H1 (cell line): ENCODE data around the gene TMC3. TPM values are rescaled to one million over a fixed set of nuclear protein-coding genes. Genes with fewer than 3 reads are reported as not detected.

Experiments used
- CTCF ChIA-PET: fragments of 300-600 bp; sonication (Branson Sonifier 250); formaldehyde crosslinking; loops from one replicate; lab custom pipeline; 2021; ENCODE audit not compliant: partially characterized antibody; lab: Charles Lee
- POLR2A ChIA-PET: fragments of 300-600 bp; sonication (Branson Sonifier 250); formaldehyde crosslinking; loops from one replicate; lab custom pipeline; 2021; ENCODE audit warnings: inconsistent platforms; ENCODE audit not compliant: partially characterized antibody; lab: Charles Lee
- DNase-seq, 2 experiments: peaks; one replicate each; pipeline versions ENCODE4 v3.0.0 to v3.0.0-alpha.2; 2010 to 2022; ENCODE audit warnings: low spot score in 2 of 2, low read depth in 1 of 2, mixed read lengths in 1 of 2
- FAIRE-seq: peaks from 2 replicates; lab custom pipeline; 2011; peaks lifted over from hg19 to GRCh38; lab: Jason Lieb, UNC
- H2AFZ ChIP-seq: 2 replicates; pipeline ENCODE4 v1.8.1; 2012; ENCODE audit warnings: low read length, inconsistent platforms
- H2AK5ac ChIP-seq: 2 replicates; pipeline ENCODE4 v1.6.1; 2013; ENCODE audit warnings: low read depth, low read length
- H2BK120ac ChIP-seq: replicated peaks from 2 replicates; pipeline ENCODE3; 2013; ENCODE audit warnings: low read depth, low read length, inconsistent platforms
- H2BK12ac ChIP-seq: 2 replicates; pipeline ENCODE4 v1.6.1; 2013; ENCODE audit warnings: low read depth, low read length
- H2BK15ac ChIP-seq: 2 replicates; pipeline ENCODE4 v1.6.1; 2013; ENCODE audit warnings: low read length
- H2BK20ac ChIP-seq: 2 replicates; pipeline ENCODE4 v1.6.1; 2013; ENCODE audit warnings: low read length
- H2BK5ac ChIP-seq: 2 replicates; pipeline ENCODE4 v1.6.1; 2013; ENCODE audit warnings: low read depth, low read length
- H3K14ac ChIP-seq: 2 replicates; pipeline ENCODE4 v1.6.1; 2013; ENCODE audit warnings: inconsistent platforms; ENCODE audit not compliant: insufficient read length
- H3K18ac ChIP-seq: 2 replicates; pipeline ENCODE4 v1.6.1; 2013; ENCODE audit warnings: low read length; ENCODE audit errors: extremely low read depth
- H3K23ac ChIP-seq: 2 replicates; pipeline ENCODE4 v1.6.1; 2013; ENCODE audit warnings: inconsistent platforms; ENCODE audit not compliant: insufficient read length
- H3K23me2 ChIP-seq: 2 replicates; pipeline ENCODE4 v1.6.1; 2013; ENCODE audit warnings: low read depth, low read length
- H3K27ac ChIP-seq: 2 replicates; pipeline ENCODE4 v1.6.1; 2011; ENCODE audit warnings: low read depth, low read length, inconsistent platforms
- H3K27me3 ChIP-seq, 4 experiments: replicated peaks in 1 of 4; 1 replicate in 1 of 4; 2 replicates in 3 of 4; pipeline versions ENCODE4 v1.6.1 to v1.8.1; 2011 to 2013; ENCODE audit warnings: low read length in 3 of 4, mild to moderate bottlenecking in 3 of 4, inconsistent platforms in 2 of 4, mixed read lengths in 2 of 4, moderate library complexity in 1 of 4; ENCODE audit not compliant: control insufficient read depth in 3 of 4, insufficient read depth in 3 of 4; ENCODE audit errors: extremely low read depth in 1 of 4
- H3K36me3 ChIP-seq, 4 experiments: 2 replicates each; pipeline versions ENCODE4 v1.6.1 to v1.8.1; 2011 to 2013; ENCODE audit warnings: mild to moderate bottlenecking in 4 of 4, low read length in 3 of 4, moderate library complexity in 2 of 4, control low read depth in 1 of 4, inconsistent platforms in 1 of 4; ENCODE audit not compliant: insufficient read depth in 4 of 4, control insufficient read depth in 2 of 4
- H3K4ac ChIP-seq: replicated peaks from 2 replicates; pipeline ENCODE3; 2013; ENCODE audit warnings: low read length, low read depth, mixed read lengths, inconsistent platforms; ENCODE audit not compliant: insufficient read length
- H3K4me1 ChIP-seq, 4 experiments: replicated peaks in 1 of 4; 1 replicate in 1 of 4; 2 replicates in 3 of 4; pipeline versions ENCODE4 v1.6.1 to v1.8.1; 2011 to 2013; ENCODE audit warnings: low read length in 3 of 4, inconsistent platforms in 2 of 4, mixed read lengths in 1 of 4; ENCODE audit not compliant: insufficient read depth in 4 of 4, control insufficient read depth in 3 of 4
- H3K4me2 ChIP-seq, 2 experiments: 2 replicates each; pipeline versions ENCODE4 v1.6.1 to v1.8.1; 2011 to 2013; ENCODE audit warnings: low read depth in 2 of 2, low read length in 2 of 2, control low read depth in 1 of 2, inconsistent platforms in 1 of 2, mild to moderate bottlenecking in 1 of 2; ENCODE audit not compliant: insufficient read depth in 1 of 2
- H3K4me3 ChIP-seq, 4 experiments: fragments of 200-600, 300-600 bp in 1 of 4; sonication (generic), shearing (Covaris generic), sonication (Bioruptor Twin) in 1 of 4; 2 replicates each; pipeline versions ENCODE4 v1.5.1 to v1.8.1; 2011 to 2016; ENCODE audit warnings: low read length in 4 of 4, low read depth in 3 of 4, control low read depth in 2 of 4, inconsistent platforms in 2 of 4, mild to moderate bottlenecking in 2 of 4, mixed read lengths in 1 of 4, moderate library complexity in 1 of 4; ENCODE audit not compliant: insufficient read depth in 2 of 4; ENCODE audit errors: extremely low read depth in 1 of 4
- H3K56ac ChIP-seq: replicated peaks from 2 replicates; pipeline ENCODE3; 2013; ENCODE audit warnings: low read depth, mild to moderate bottlenecking, mixed read lengths, low read length, inconsistent platforms; ENCODE audit not compliant: insufficient read length
- H3K79me1 ChIP-seq: 2 replicates; pipeline ENCODE4 v1.6.1; 2013; ENCODE audit warnings: low read depth, low read length, control low read depth
- H3K79me2 ChIP-seq, 2 experiments: 2 replicates each; pipeline versions ENCODE4 v1.6.1 to v1.8.1; 2012 to 2013; ENCODE audit warnings: low read length in 2 of 2, mild to moderate bottlenecking in 2 of 2, inconsistent platforms in 1 of 2; ENCODE audit not compliant: insufficient read depth in 2 of 2, control insufficient read depth in 1 of 2
- H3K9ac ChIP-seq, 4 experiments: replicated peaks in 1 of 4; 1 replicate in 1 of 4; 2 replicates in 3 of 4; pipeline versions ENCODE4 v1.6.1 to v1.8.1; 2011 to 2013; ENCODE audit warnings: low read depth in 3 of 4, low read length in 3 of 4, control low read depth in 2 of 4, mild to moderate bottlenecking in 2 of 4, moderate library complexity in 2 of 4, inconsistent platforms in 1 of 4; ENCODE audit errors: extremely low read depth in 1 of 4
- H3K9me3 ChIP-seq, 2 experiments: 2 replicates each; pipeline versions ENCODE4 v1.6.1 to v1.8.1; 2012 to 2013; ENCODE audit warnings: mild to moderate bottlenecking in 2 of 2, moderate library complexity in 2 of 2, control low read depth in 1 of 2, inconsistent platforms in 1 of 2, low read depth in 1 of 2, low read length in 1 of 2, mixed read lengths in 1 of 2; ENCODE audit not compliant: insufficient read depth in 2 of 2
- H4K20me1 ChIP-seq, 2 experiments: replicated peaks in 1 of 2; 2 replicates each; pipeline versions ENCODE3 to v1.8.1; 2011 to 2013; ENCODE audit warnings: inconsistent platforms in 2 of 2, low read length in 2 of 2, mild to moderate bottlenecking in 1 of 2; ENCODE audit not compliant: insufficient read depth in 2 of 2, control insufficient read depth in 1 of 2
- H4K5ac ChIP-seq: 2 replicates; pipeline ENCODE4 v1.6.1; 2013; ENCODE audit warnings: low read length, low read depth, mixed read lengths, inconsistent platforms; ENCODE audit not compliant: insufficient read length
- H4K8ac ChIP-seq: 2 replicates; pipeline ENCODE4 v1.8.0; 2013; ENCODE audit warnings: mild to moderate bottlenecking, moderate library complexity, low read length, inconsistent platforms; ENCODE audit not compliant: insufficient read depth; ENCODE audit errors: extremely low read depth
- H4K91ac ChIP-seq: replicated peaks from 2 replicates; pipeline ENCODE3; 2013; ENCODE audit warnings: low read length, mixed read lengths, inconsistent platforms; ENCODE audit not compliant: insufficient read length
- BACH1 ChIP-seq: IDR thresholded peaks from 2 replicates; pipeline ENCODE4 v1.6.1; 2012; ENCODE audit warnings: low read length, improper control_type of control experiment
- KDM4A ChIP-seq: IDR thresholded peaks from one replicate; pipeline ENCODE4 v1.7.1; 2012; ENCODE audit warnings: low read depth, mild to moderate bottlenecking, moderate library complexity, low read length, inconsistent platforms; ENCODE audit not compliant: severe bottlenecking
- PHF8 ChIP-seq: fragments of 200-600 bp; sonication (generic); conservative IDR thresholded peaks from 2 replicates; pipeline ENCODE4 v1.7.1; 2012; ENCODE audit warnings: low read depth, mild to moderate bottlenecking, inconsistent platforms, low read length, moderate library complexity
- POLR2A ChIP-seq, 2 experiments: IDR thresholded peaks; 1 replicate in 1 of 2; 2 replicates in 1 of 2; pipeline ENCODE4 v1.6.1; 2011; ENCODE audit warnings: low read depth in 2 of 2, low read length in 2 of 2, mild to moderate bottlenecking in 2 of 2; ENCODE audit errors: control extremely low read depth in 1 of 2
- RBBP5 ChIP-seq: IDR thresholded peaks from 2 replicates; pipeline ENCODE4 v1.7.1; 2012; ENCODE audit warnings: low read depth, mild to moderate bottlenecking, inconsistent platforms, low read length, moderate library complexity, borderline replicate concordance
- SIRT6 ChIP-seq: IDR thresholded peaks from one replicate; pipeline ENCODE4 v1.7.1; 2012; ENCODE audit warnings: low read length, inconsistent platforms
- SP4 ChIP-seq: IDR thresholded peaks from 2 replicates; pipeline ENCODE4 v1.6.1; 2012; ENCODE audit warnings: low read length, inconsistent platforms
- TAF7 ChIP-seq: optimal IDR thresholded peaks from 2 replicates; pipeline ENCODE3; 2011; ENCODE audit warnings: low read depth, mild to moderate bottlenecking, inconsistent platforms, low read length, moderate library complexity, borderline replicate concordance
- YY1 ChIP-seq: IDR thresholded peaks from 2 replicates; pipeline ENCODE4 v1.6.1; 2011; ENCODE audit warnings: low read depth, mild to moderate bottlenecking, low read length
- WGBS, 2 experiments: shearing (Covaris generic) in 1 of 2; methylation state at CpG; one replicate each; pipeline versions ENCODE4 v1.1.6 to v1.1.7; 2013 to 2015; ENCODE audit warnings: low lambda C conversion rate in 2 of 2, mixed read lengths in 2 of 2, inconsistent platforms in 1 of 2, low coverage in 1 of 2, missing lambda C conversion rate in 1 of 2; ENCODE audit not compliant: insufficient replicate concordance in 2 of 2, insufficient coverage in 1 of 2, insufficient read length in 1 of 2; ENCODE audit errors: extremely low coverage in 1 of 2, missing lambda C conversion rate in 1 of 2; 5-methylcytosine and 5-hydroxymethylcytosine counted together
- polyA plus RNA-seq, 7 experiments: library from polyadenylated mRNA; depleted of rRNA in 3 of 7; stranded (reverse) in 5 of 7; unstranded in 2 of 7; fragments of >200 nt in 5 of 7; fragments of 200-250 nt in 2 of 7; gene quantifications; 1 replicate in 5 of 7; 2 replicates in 1 of 7; 4 replicates in 1 of 7; pipeline versions ENCODE4 v1.2.1 to v1.2.3, GENCODE V29; 2011 to 2013; ENCODE audit warnings: missing spikeins in 2 of 7, mixed read lengths in 2 of 7
- total RNA-seq: library from RNA; stranded (reverse); fragmentation: NEBNext Ultra II Directional; extraction: Animal tissue kit (Norgen Biotek cat#: 25700); gene quantifications from 2 replicates; pipeline ENCODE4 v1.2.1, GENCODE V29; 2021
- TF ChIP-seq, protein P1 (sequence below): IDR thresholded peaks from 2 replicates; pipeline ENCODE4 v1.6.1; 2012; ENCODE audit warnings: inconsistent platforms

TMC3 gene
- total and polyA plus RNA-seq, 2 of the 8 experiments (the other 6 are each of a cell fraction or from before 2014, with no cell fraction given) = not detected

DNA sequence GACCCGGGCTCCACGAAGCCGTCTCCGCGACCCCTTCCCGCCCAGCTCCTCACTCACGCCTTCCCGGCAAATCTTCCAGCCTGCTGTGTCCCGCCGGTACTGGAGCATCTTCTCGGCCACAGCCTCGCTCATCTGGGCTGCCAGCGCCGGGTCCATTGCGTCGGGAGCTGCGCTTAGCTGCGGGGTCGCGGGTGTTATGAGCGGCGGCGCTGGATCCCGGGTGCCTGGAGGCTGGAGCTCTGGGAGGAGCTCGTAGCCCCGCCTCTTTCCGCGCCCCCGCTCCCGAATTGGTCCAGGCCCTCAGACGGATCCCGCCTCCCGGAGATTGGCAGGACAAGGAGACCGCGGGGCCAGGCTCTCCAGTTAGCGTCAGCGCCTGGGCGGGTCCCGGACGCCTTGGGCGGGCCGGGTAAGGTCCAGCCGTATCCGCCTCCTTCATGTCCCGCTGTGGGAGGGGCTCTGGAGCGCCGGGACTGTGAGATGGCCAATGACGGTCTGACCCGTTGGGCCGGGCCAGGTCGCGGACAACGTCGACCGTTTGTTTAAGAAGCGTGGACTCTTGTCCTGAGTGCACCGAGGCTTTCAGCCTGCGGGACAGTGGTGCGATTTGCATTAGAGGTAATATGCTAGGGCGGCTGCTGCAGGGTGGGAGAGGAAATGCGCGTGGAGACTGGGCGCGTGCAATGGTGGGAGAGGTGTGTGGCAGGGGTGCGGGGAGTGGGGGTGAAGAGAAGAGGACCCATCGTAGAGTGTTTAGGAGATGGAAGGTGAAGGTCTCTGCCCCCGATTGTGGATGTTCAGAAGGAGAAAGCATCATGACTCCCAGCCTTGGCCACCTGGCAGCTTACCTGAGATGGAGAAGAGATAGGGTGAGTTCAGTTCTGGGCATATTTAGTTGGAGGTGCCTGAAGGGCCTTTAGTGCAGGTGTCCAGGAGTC lies 49.8 kb downstream of the TMC3 start, which contains the start of gene STARD5:
Gene STARD5, minus strand, starts transcription at position 198 of the 938 bp plus-strand sequence. Its CDS starts 42 bp downstream, at position 156.
- CTCF ChIA-PET = interaction anchor here (0.8 to 1.6 kb wide), 6 partner anchors 9 to 293 kb away, joined by 3 to 6 read pairs (median 4); no protein-coding TSS in a partner anchor
- H3K14ac ChIP-seq = no peak within 1 kb of the TSS
- peak within 1 kb of the TSS; percentile 72 to 92 for H3K4me2 ChIP-seq
- peak within 1 kb of the TSS; percentile 72 to 85 (median 75) for H3K4me3 ChIP-seq
- H3K23me2 ChIP-seq = peaks cover 6% of the 10 kb centered on the region; the same call in 1 of the 2 replicates
- FAIRE-seq (no peak), DNase-seq (peak; percentile 90 to 98)
- H3K27ac ChIP-seq = no peak within 1 kb of the TSS
- H3K27me3 ChIP-seq = 0 out of 7 replicates have a peak, but pooled peaks cover 0 to 3% (median 0%) of the 10 kb centered on the region in 4 experiments
- H3K4me1 ChIP-seq = peaks cover 0 to 8% (median under 1%) of the 10 kb centered on the region in 4 experiments; a peak in 4 of 7 replicates
- no peak within 1 kb of the TSS; the same call in 1 of the 2 replicates for H2BK5ac ChIP-seq
- no peak within 1 kb of the TSS for H2BK20ac ChIP-seq
- H4K8ac ChIP-seq = peak within 1 kb of the TSS; percentile 82; the same call in 1 of the 2 replicates
- no peaks in the 10 kb centered on the region for H3K79me1 ChIP-seq
- no peak within 1 kb of the TSS for H3K23ac ChIP-seq
- peaks cover 0 to 1% of the 10 kb centered on the region in 2 experiments for H4K20me1 ChIP-seq
- H2AFZ ChIP-seq = peak within 1 kb of the TSS; percentile 97
- no peak within 1 kb of the TSS for H2BK120ac ChIP-seq
- no peak within 1 kb of the TSS for H4K5ac ChIP-seq
- H4K91ac ChIP-seq = peak within 1 kb of the TSS; percentile 55
- H3K18ac ChIP-seq = peak within 1 kb of the TSS; percentile 98
- H3K56ac ChIP-seq = no peak within 1 kb of the TSS
- POLR2A ChIA-PET = interaction anchor here (0.6 to 2.7 kb wide), 13 partner anchors 9 to 57 kb away, joined by 3 to 9 read pairs (median 3); no protein-coding TSS in a partner anchor
- H3K36me3 ChIP-seq = no peaks in the 10 kb centered on the region; a peak in 2 of 8 replicates
- H3K4ac ChIP-seq = peak within 1 kb of the TSS; percentile 71
- WGBS, 2 experiments = 4% methylated on average over 58 of the region's 67 CpGs; no CpG with 5 or more reads in 1 of the 2 experiments
- peak within 1 kb of the TSS; percentile 67; the same call in 1 of the 2 replicates for H2BK15ac ChIP-seq
- 0 out of 2 replicates have a peak within 1 kb of the TSS, but pooled peaks have one; percentile 20 for H2BK12ac ChIP-seq
- H3K9me3 ChIP-seq = no peaks in the 10 kb centered on the region
- peak within 1 kb of the TSS; percentile 56 to 80 (median 79) for H3K9ac ChIP-seq
- H3K79me2 ChIP-seq = no peaks in the 10 kb centered on the region
- no peak within 1 kb of the TSS for H2AK5ac ChIP-seq
- TF ChIP-seq, protein P1, sequence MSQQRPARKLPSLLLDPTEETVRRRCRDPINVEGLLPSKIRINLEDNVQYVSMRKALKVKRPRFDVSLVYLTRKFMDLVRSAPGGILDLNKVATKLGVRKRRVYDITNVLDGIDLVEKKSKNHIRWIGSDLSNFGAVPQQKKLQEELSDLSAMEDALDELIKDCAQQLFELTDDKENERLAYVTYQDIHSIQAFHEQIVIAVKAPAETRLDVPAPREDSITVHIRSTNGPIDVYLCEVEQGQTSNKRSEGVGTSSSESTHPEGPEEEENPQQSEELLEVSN = peak; percentile 24; the same call in 1 of the 2 replicates
- TF ChIP-seq POLR2A (IDR thresholded peaks at IDR 0.05; ENCODE audit: control extremely low read depth in 1 of 2, low read depth in 2 of 2, low read length in 2 of 2) (peak; percentile 68 to 91), TAF7 (peak; percentile 97), SIRT6 (no peak), BACH1 (peak; percentile 33; the same call in 1 of the 2 replicates), PHF8 (peak; percentile 72), RBBP5 (peak; percentile 55; the same call in 1 of the 2 replicates), YY1 (0 out of 2 replicates have a peak, but pooled peaks have one; percentile 18), KDM4A (peak; percentile 77), SP4 (0 out of 2 replicates have a peak, but pooled peaks have one; percentile 44)
